Lower leg skin (tissue), 4 donors: ENCODE results near the gene CCDC70. TPM values are rescaled to one million over a fixed set of nuclear protein-coding genes. Genes with fewer than 3 reads are reported as not detected.

Experiments used
- DNase-seq, 2 donors: peaks; one replicate each; pipeline ENCODE4 v3.0.0-alpha.2; 2019; ENCODE audit warnings: low spot score in 2 of 2
- H3K4me3 ChIP-seq: fragments of 200-600 bp; sonication (generic); 2 replicates; pipeline ENCODE4 v1.5.1; 2017; ENCODE audit warnings: mild to moderate bottlenecking, low read depth; ENCODE audit not compliant: poor library complexity, severe bottlenecking
- CTCF ChIP-seq, 3 donors: fragments of 450-650 bp; IDR thresholded peaks; one replicate each; pipeline ENCODE4 v1.5.1; 2016; ENCODE audit warnings: antibody characterized with exemption in 3 of 3, mild to moderate bottlenecking in 3 of 3, moderate library complexity in 2 of 3
- POLR2A ChIP-seq, 2 donors: fragments of 450-650 bp; IDR thresholded peaks; one replicate each; pipeline ENCODE4 v1.6.1; 2016 to 2017; ENCODE audit warnings: antibody characterized with exemption in 2 of 2, mild to moderate bottlenecking in 1 of 2, moderate library complexity in 1 of 2
- WGBS, 2 donors: methylation state at CpG; one replicate each; pipeline ENCODE4 v1.1.5; 2018; 5-methylcytosine and 5-hydroxymethylcytosine counted together
- intact Hi-C: fragments of 100-400 bp; cut with DNase I; formaldehyde crosslinking; loops from one replicate; pipeline ENCODE4 v1.15.0; 2023; ENCODE audit warnings: low total_unique reads
- total RNA-seq, 4 donors: library from RNA; depleted of rRNA; stranded (reverse); fragments of >200 nt; gene quantifications; one replicate each; pipeline ENCODE4 v1.1.0, GENCODE V29; 2016

The CCDC70 gene
- total RNA-seq, 4 donors from 2014 or later, result not detected

DNA sequence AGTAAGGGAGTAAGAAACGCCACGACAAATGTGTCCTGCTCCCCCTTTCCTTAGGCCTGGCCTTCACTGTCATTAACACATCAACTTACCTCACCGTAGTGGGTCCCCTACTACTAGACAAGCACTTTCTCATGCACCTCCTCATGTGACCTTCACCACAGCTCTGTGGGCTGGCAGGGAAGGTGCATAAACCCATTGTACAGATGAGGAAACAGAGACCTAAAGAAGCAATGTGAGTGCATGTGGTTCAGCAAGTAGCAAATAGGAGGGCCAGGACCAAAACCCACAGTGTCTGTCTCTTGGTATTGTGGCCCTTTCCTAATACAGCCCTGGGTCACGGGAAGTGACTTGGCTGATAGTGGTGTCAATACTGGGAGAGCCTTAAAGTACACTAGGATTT is 5.3 kb downstream of the CCDC70 start:
- 88 to 95% methylated on average over 4 of the region's 4 CpGs for WGBS, 2 donors
- H3K4me3 ChIP-seq, result no peak overlapping the region
- DNase-seq, result no peak
- no peak for TF ChIP-seq CTCF (IDR thresholded peaks at IDR 0.05)
- intact Hi-C loops, result no loop called here

GRCh38 chr13:51869916-51870315 is 8.1 kb downstream of the CCDC70 start:
- no peak overlapping the region for H3K4me3 ChIP-seq
- 87 to 89% methylated on average over 6 of the region's 6 CpGs for WGBS, 2 donors
- no peak for DNase-seq
- TF ChIP-seq CTCF (IDR thresholded peaks at IDR 0.05) (no peak), POLR2A (IDR thresholded peaks at IDR 0.05) (no peak)
- intact Hi-C loops, result no loop called here

- WGBS, 2 donors, result 71 to 73% methylated on average over 3 of the region's 3 CpGs
- intact Hi-C loops, result no loop called here
- no peak for DNase-seq
- TF ChIP-seq POLR2A (IDR thresholded peaks at IDR 0.05), result no peak
- no peak for TF ChIP-seq CTCF (IDR thresholded peaks at IDR 0.05)
- no peak overlapping the region for H3K4me3 ChIP-seq
Measured at GRCh38 chr13:51870616-51871015, 8.8 kb downstream of the CCDC70 start.

GRCh38 chr13:51873117-51873798 is 11.5 kb downstream of the CCDC70 start:
- 86 to 89% methylated on average over 6 of the region's 6 CpGs for WGBS, 2 donors

DNA sequence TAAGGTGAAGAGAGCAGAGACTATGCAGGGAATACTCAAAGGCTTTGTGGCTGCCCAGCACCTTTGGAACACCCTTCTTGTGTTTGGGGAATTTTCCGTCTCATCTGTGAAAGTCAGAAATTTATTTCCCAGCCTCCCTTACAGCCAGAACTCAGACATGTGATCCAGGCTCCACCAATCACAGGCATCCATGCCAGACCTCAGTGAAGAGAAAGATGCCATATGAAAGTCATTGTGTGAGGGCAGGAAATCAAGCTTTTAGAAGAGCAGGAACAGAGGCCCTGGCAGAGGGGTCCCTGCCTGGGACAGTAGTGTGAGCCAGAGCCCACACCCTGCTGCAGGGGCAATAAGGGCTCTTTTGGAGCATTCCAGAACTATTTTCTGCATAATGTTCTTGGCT is 12.1 kb downstream of the CCDC70 start:
- intact Hi-C loops, result no loop called here
- no peak overlapping the region for H3K4me3 ChIP-seq
- DNase-seq, result no peak
- 83 to 95% methylated on average over 1 of the region's 1 CpG for WGBS, 2 donors
- TF ChIP-seq CTCF (IDR thresholded peaks at IDR 0.05), result no peak
- TF ChIP-seq POLR2A (IDR thresholded peaks at IDR 0.05), result no peak

More at GRCh38 chr13:51873117-51873798, 11.5 kb downstream of the CCDC70 start:
- DNase-seq, result no peak
- TF ChIP-seq POLR2A (IDR thresholded peaks at IDR 0.05), result no peak
- TF ChIP-seq CTCF (IDR thresholded peaks at IDR 0.05), result no peak
- intact Hi-C loops, result no loop called here
- H3K4me3 ChIP-seq, result no peak overlapping the region

DNA sequence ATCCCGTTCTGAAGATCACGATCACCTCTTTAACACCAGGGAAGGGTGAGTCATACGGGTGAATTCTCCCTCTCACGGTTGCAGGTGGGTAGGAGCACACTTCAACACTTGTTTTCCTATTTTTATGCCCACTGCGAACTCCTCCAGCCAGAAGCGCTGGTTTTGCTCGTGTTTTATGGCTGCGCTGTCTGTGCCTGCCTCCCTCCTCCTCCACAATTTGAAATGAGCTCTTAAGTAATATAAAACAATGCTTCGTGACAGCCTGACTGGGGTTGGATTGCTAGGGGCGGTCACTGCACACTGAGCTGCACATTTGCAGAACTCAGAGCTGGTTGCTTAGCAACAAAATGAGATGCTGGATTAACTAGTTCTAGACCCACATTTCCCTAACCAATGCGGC is 12.9 kb downstream of the CCDC70 start:
- intact Hi-C loops, result no loop called here

More for the DNA sequence above, 12.9 kb downstream of the CCDC70 start:
- H3K4me3 ChIP-seq, result no peak overlapping the region
- TF ChIP-seq POLR2A (IDR thresholded peaks at IDR 0.05) (no peak), CTCF (IDR thresholded peaks at IDR 0.05) (no peak)
- 43 to 53% methylated on average over 11 of the region's 11 CpGs for WGBS, 2 donors
- no peak for DNase-seq
